Trophoblast cell (in vitro differentiated cells and primary cell): ENCODE data around the gene RELB.

Source experiments
- DNase-seq, 2 donors: peaks; one replicate each; pipeline ENCODE4 v3.0.0-alpha.2; 2016
- H2AFZ ChIP-seq: 2 replicates; pipeline ENCODE4 v1.6.1; 2013; ENCODE audit warnings: low read length, moderate library complexity, mild to moderate bottlenecking; ENCODE audit not compliant: insufficient read depth, poor library complexity
- H2AK5ac ChIP-seq: 2 replicates; pipeline ENCODE4 v1.6.1; 2013; ENCODE audit warnings: mild to moderate bottlenecking, low read length
- H2BK120ac ChIP-seq: 2 replicates; pipeline ENCODE4 v1.6.1; 2013; ENCODE audit warnings: low read length, mild to moderate bottlenecking, moderate library complexity; ENCODE audit not compliant: insufficient read depth, poor library complexity
- H2BK12ac ChIP-seq: 2 replicates; pipeline ENCODE4 v1.6.1; 2013; ENCODE audit warnings: mild to moderate bottlenecking, low read length, moderate library complexity
- H2BK5ac ChIP-seq: 2 replicates; pipeline ENCODE4 v1.6.1; 2013; ENCODE audit warnings: low read length, low read depth, moderate library complexity, mild to moderate bottlenecking; ENCODE audit not compliant: poor library complexity
- H3K14ac ChIP-seq: 2 replicates; pipeline ENCODE4 v1.6.1; 2013; ENCODE audit warnings: mild to moderate bottlenecking, low read length
- H3K18ac ChIP-seq: 2 replicates; pipeline ENCODE4 v1.6.1; 2013; ENCODE audit warnings: mild to moderate bottlenecking, low read length
- H3K23ac ChIP-seq: 2 replicates; pipeline ENCODE4 v1.6.1; 2013; ENCODE audit warnings: low read length
- H3K27ac ChIP-seq: 2 replicates; pipeline ENCODE4 v1.5.1; 2013; ENCODE audit warnings: low read depth, mild to moderate bottlenecking, inconsistent platforms, low read length, moderate library complexity
- H3K27me3 ChIP-seq: 2 replicates; pipeline ENCODE4 v1.6.1; 2013; ENCODE audit warnings: inconsistent platforms, mild to moderate bottlenecking, low read length, moderate library complexity; ENCODE audit not compliant: insufficient read depth
- H3K36me3 ChIP-seq, 2 experiments: 1 replicate in 1 of 2; 2 replicates in 1 of 2; pipeline ENCODE4 v1.6.1; 2013; ENCODE audit warnings: low read length in 2 of 2, mild to moderate bottlenecking in 2 of 2, moderate library complexity in 1 of 2; ENCODE audit not compliant: insufficient read depth in 2 of 2, control insufficient read depth in 1 of 2
- H3K4ac ChIP-seq: 2 replicates; pipeline ENCODE4 v1.6.1; 2013; ENCODE audit warnings: low read depth, mild to moderate bottlenecking, low read length, moderate library complexity
- H3K4me1 ChIP-seq, 2 experiments: 1 replicate in 1 of 2; 2 replicates in 1 of 2; pipeline ENCODE4 v1.6.1; 2013; ENCODE audit warnings: low read length in 2 of 2, mild to moderate bottlenecking in 2 of 2, moderate library complexity in 1 of 2; ENCODE audit not compliant: insufficient read depth in 2 of 2, control insufficient read depth in 1 of 2
- H3K4me2 ChIP-seq: 2 replicates; pipeline ENCODE4 v1.6.1; 2013; ENCODE audit warnings: inconsistent platforms, mild to moderate bottlenecking, low read length, moderate library complexity
- H3K4me3 ChIP-seq: 2 replicates; pipeline ENCODE4 v1.5.1; 2013; ENCODE audit warnings: mild to moderate bottlenecking, low read depth, low read length, inconsistent platforms
- H3K79me1 ChIP-seq: one replicate; pipeline ENCODE4 v1.6.1; 2013; ENCODE audit warnings: low read length
- H3K79me2 ChIP-seq: 2 replicates; pipeline ENCODE4 v1.6.1; 2013; ENCODE audit warnings: low read length, mild to moderate bottlenecking; ENCODE audit not compliant: control insufficient read depth, insufficient read depth, poor library complexity
- H3K9ac ChIP-seq: 2 replicates; pipeline ENCODE4 v1.6.1; 2013; ENCODE audit warnings: mild to moderate bottlenecking, low read length
- H3K9me3 ChIP-seq: 2 replicates; pipeline ENCODE4 v1.6.1; 2013; ENCODE audit warnings: low read depth, mild to moderate bottlenecking, control low read depth, inconsistent platforms, low read length; ENCODE audit not compliant: insufficient read depth
- H4K12ac ChIP-seq: 2 replicates; pipeline ENCODE4 v1.6.1; 2013; ENCODE audit warnings: low read depth, mild to moderate bottlenecking, low read length, moderate library complexity
- H4K8ac ChIP-seq: 2 replicates; pipeline ENCODE4 v1.6.1; 2013; ENCODE audit warnings: low read depth, mild to moderate bottlenecking, low read length, moderate library complexity
- H4K91ac ChIP-seq: one replicate; pipeline ENCODE4 v1.6.1; 2013; ENCODE audit warnings: low read depth, mild to moderate bottlenecking, low read length, moderate library complexity
- WGBS: extraction: QIAGEN DNeasy Blood & Tissue Kit; methylation state at CpG from one replicate; pipeline ENCODE4 v1.1.7; 2013; ENCODE audit warnings: missing lambda C conversion rate; ENCODE audit not compliant: insufficient read length, insufficient coverage; ENCODE audit errors: extremely low coverage; 5-methylcytosine and 5-hydroxymethylcytosine counted together

Gene RELB

GRCh38 chr19:45050036-45050435 is 48.8 kb downstream of the RELB start:
- Histone ChIP-seq H3K9ac (no peak overlapping the region), H2AK5ac (no peak overlapping the region)
- no CpG with 5 or more reads among the region's 6 CpGs for whole genome bisulfite sequencing

GRCh38 chr19:45051929-45052579 is 50.8 kb downstream of the RELB start:
- no peak overlapping the region for H2BK5ac ChIP-seq

More at GRCh38 chr19:45050036-45050435, 48.8 kb downstream of the RELB start:
- Histone ChIP-seq H3K18ac (no peak overlapping the region), H2BK12ac (no peak overlapping the region), H2BK120ac (no peak overlapping the region), H2AFZ (no peak overlapping the region), H3K4me2 (no peak overlapping the region), H3K4me3 (no peak overlapping the region), H2BK5ac (no peak overlapping the region), H3K23ac (no peak overlapping the region), H3K27me3 (no peaks in the 10 kb centered on the region), H3K27ac (no peak overlapping the region), H3K36me3 (peaks cover 36 to 46% of the 10 kb centered on the region in 2 experiments), H3K9me3 (no peaks in the 10 kb centered on the region), H3K4me1 (peaks cover 0 to 5% of the 10 kb centered on the region in 2 experiments), H3K14ac (no peak overlapping the region), H3K4ac (peak overlapping the region; percentile 15), H4K91ac (no peak overlapping the region), H3K79me2 (peaks cover 3% of the 10 kb centered on the region), H3K79me1 (no peaks in the 10 kb centered on the region), H4K12ac (no peak overlapping the region), H4K8ac (no peak overlapping the region)
- DNase-seq: peak in 1 of 2 donors; percentile 33

GRCh38 chr19:45056831-45057230 is 55.6 kb downstream of the RELB start:
- DNase-seq: no peak
- H3K9ac ChIP-seq: no peak overlapping the region
- no peak overlapping the region for H3K27ac ChIP-seq
- no CpG with 5 or more reads among the region's 8 CpGs for WGBS
- no peaks in the 10 kb centered on the region for H3K79me1 ChIP-seq
- H3K27me3 ChIP-seq: no peaks in the 10 kb centered on the region
- H2AK5ac ChIP-seq: no peak overlapping the region
- H3K9me3 ChIP-seq: no peaks in the 10 kb centered on the region
- H2BK120ac ChIP-seq: no peak overlapping the region
- H3K4ac ChIP-seq: no peak overlapping the region
- H4K12ac ChIP-seq: no peak overlapping the region
- no peak overlapping the region for H4K8ac ChIP-seq
- H3K23ac ChIP-seq: no peak overlapping the region
- H3K4me2 ChIP-seq: no peak overlapping the region
- no peak overlapping the region for H2AFZ ChIP-seq
- H2BK5ac ChIP-seq: no peak overlapping the region
- no peaks in the 10 kb centered on the region for H3K79me2 ChIP-seq
- no peak overlapping the region for H2BK12ac ChIP-seq
- H3K36me3 ChIP-seq: peaks cover 84 to 90% of the 10 kb centered on the region in 2 experiments
- H3K4me3 ChIP-seq: no peak overlapping the region
- no peak overlapping the region for H3K14ac ChIP-seq
- H3K18ac ChIP-seq: no peak overlapping the region
- H4K91ac ChIP-seq: no peak overlapping the region
- no peaks in the 10 kb centered on the region for H3K4me1 ChIP-seq

More at GRCh38 chr19:45051929-45052579, 50.8 kb downstream of the RELB start:
- no peak for DNase-seq
- peaks cover 3% of the 10 kb centered on the region for H3K79me2 ChIP-seq
- H2AFZ ChIP-seq: no peak overlapping the region
- no peak overlapping the region for H3K14ac ChIP-seq
- no peak overlapping the region for H4K8ac ChIP-seq
- H3K4me1 ChIP-seq: peaks cover 0 to 5% of the 10 kb centered on the region in 2 experiments
- H3K79me1 ChIP-seq: no peaks in the 10 kb centered on the region
- no CpG with 5 or more reads among the region's 9 CpGs for WGBS
- no peak overlapping the region for H3K18ac ChIP-seq
- no peaks in the 10 kb centered on the region for H3K9me3 ChIP-seq
- H2BK12ac ChIP-seq: no peak overlapping the region
- no peak overlapping the region for H3K9ac ChIP-seq
- H2BK120ac ChIP-seq: no peak overlapping the region
- no peak overlapping the region for H3K23ac ChIP-seq
- no peak overlapping the region for H2AK5ac ChIP-seq
- no peaks in the 10 kb centered on the region for H3K27me3 ChIP-seq
- H3K4me3 ChIP-seq: no peak overlapping the region
- H3K27ac ChIP-seq: no peak overlapping the region
- H4K12ac ChIP-seq: no peak overlapping the region
- peaks cover 42 to 50% of the 10 kb centered on the region in 2 experiments for H3K36me3 ChIP-seq
- H3K4me2 ChIP-seq: no peak overlapping the region
- H4K91ac ChIP-seq: no peak overlapping the region
- H3K4ac ChIP-seq: no peak overlapping the region

GRCh38 chr19:45057444-45057843 is 56.2 kb downstream of the RELB start:
- H3K36me3 ChIP-seq: peaks cover 82 to 87% of the 10 kb centered on the region in 2 experiments
- H3K4me2 ChIP-seq: no peak overlapping the region
- no peaks in the 10 kb centered on the region for H3K79me2 ChIP-seq
- no peaks in the 10 kb centered on the region for H3K27me3 ChIP-seq
- H3K4ac ChIP-seq: no peak overlapping the region
- WGBS: no CpG with 5 or more reads among the region's 9 CpGs
- H3K9ac ChIP-seq: no peak overlapping the region
- no peaks in the 10 kb centered on the region for H3K79me1 ChIP-seq
- H2BK120ac ChIP-seq: no peak overlapping the region
- no peak overlapping the region for H3K27ac ChIP-seq
- H3K4me1 ChIP-seq: no peaks in the 10 kb centered on the region
- H3K14ac ChIP-seq: no peak overlapping the region
- H3K23ac ChIP-seq: no peak overlapping the region
- no peak overlapping the region for H4K12ac ChIP-seq
- no peak overlapping the region for H2AFZ ChIP-seq
- H3K9me3 ChIP-seq: no peaks in the 10 kb centered on the region
- H2BK12ac ChIP-seq: no peak overlapping the region
- H4K8ac ChIP-seq: no peak overlapping the region
- no peak overlapping the region for H3K4me3 ChIP-seq
- no peak overlapping the region for H2AK5ac ChIP-seq
- H3K18ac ChIP-seq: no peak overlapping the region
- DNase-seq: no peak
- no peak overlapping the region for H4K91ac ChIP-seq
- no peak overlapping the region for H2BK5ac ChIP-seq
